ENCODE results near the gene SMAP2. TPM values are rescaled to one million over a fixed set of nuclear protein-coding genes. Genes with fewer than 3 reads are reported as not detected.

Gene SMAP2
- total RNA-seq, 3 donors from 2014 or later, result 27.2 to 64.2 (median 33.1) TPM

DNA sequence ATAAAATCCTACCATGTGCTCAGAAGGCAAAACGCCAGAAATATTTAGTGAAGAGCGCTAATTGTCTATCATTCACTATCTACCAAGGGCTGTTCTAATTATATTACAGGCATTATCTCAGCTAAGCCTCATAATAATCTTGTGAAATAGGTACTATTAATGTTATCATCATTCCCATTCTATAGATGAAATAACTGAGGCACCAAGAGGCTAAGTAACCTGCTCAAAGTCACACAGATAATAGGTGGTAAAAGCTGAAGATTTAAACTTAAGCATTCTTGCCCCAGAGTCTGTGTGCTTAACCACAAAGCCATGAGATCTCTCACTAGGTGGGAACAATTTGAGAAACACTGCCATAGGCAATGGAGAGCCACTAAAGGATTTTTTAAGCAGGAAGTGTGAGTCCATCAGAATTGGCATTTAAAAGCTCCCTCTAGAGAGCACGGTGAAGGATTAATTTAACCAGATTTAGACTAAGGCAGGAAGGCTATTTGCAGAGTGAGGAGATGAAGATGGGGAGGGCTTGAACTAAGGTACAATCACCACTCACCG, 1.7 kb upstream of the SMAP2 start:
- no peaks in the 10 kb centered on the region for H3K27me3 ChIP-seq
- no peaks in the 10 kb centered on the region for H3K4me1 ChIP-seq
- H3K9me3 ChIP-seq, result no peaks in the 10 kb centered on the region
- TF ChIP-seq, protein P1, sequence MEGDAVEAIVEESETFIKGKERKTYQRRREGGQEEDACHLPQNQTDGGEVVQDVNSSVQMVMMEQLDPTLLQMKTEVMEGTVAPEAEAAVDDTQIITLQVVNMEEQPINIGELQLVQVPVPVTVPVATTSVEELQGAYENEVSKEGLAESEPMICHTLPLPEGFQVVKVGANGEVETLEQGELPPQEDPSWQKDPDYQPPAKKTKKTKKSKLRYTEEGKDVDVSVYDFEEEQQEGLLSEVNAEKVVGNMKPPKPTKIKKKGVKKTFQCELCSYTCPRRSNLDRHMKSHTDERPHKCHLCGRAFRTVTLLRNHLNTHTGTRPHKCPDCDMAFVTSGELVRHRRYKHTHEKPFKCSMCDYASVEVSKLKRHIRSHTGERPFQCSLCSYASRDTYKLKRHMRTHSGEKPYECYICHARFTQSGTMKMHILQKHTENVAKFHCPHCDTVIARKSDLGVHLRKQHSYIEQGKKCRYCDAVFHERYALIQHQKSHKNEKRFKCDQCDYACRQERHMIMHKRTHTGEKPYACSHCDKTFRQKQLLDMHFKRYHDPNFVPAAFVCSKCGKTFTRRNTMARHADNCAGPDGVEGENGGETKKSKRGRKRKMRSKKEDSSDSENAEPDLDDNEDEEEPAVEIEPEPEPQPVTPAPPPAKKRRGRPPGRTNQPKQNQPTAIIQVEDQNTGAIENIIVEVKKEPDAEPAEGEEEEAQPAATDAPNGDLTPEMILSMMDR (IDR thresholded peaks at IDR 0.05), result no peak
- TF ChIP-seq POLR2AphosphoS5 (IDR thresholded peaks at IDR 0.05) (no peak), POLR2A (IDR thresholded peaks at IDR 0.05) (no peak)
- H3K27ac ChIP-seq, result no peak overlapping the region
- no peak for DNase-seq (ENCODE audit: low spot score in 2 of 2)
- no peak overlapping the region for H3K4me3 ChIP-seq
- H3K36me3 ChIP-seq, result no peaks in the 10 kb centered on the region
- intact Hi-C loops (cut with DNase I; ENCODE audit: low total_unique reads), result no loop called here

DNA sequence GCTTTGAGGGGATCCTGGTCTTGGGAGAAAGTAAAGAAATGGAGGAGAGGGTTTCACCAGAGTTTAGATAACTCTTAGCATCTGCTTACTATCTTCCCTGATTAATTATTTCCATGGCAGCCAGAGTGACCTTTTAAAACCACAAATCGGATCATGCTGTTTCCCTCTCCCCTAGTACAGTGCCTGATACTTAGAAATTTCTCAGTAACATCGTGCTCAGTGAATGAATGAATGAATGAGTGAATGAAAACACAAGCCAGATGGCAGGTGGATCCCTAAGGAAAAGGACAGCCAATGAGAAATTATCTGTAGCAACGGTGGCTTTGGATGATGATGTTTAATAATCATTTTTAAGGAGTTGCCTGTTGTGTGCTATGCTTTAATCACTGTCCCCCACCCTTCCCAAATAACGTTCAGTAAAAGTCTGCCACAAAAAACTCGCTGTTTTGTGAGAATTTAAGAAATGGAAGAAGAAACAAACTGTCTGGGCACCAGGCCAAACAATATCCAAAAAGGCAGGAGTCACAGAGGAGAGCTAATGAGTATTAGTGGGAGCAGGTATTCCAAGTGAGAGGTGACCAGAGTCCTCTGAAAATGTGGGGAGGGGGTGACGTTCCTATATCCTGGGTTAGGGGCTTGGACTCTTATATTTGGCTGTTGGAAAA, 737 bp upstream of the SMAP2 start:
- no peaks in the 10 kb centered on the region for H3K27me3 ChIP-seq
- peak overlapping the region; percentile 84 to 99 (median 99) for H3K4me3 ChIP-seq
- DNase-seq (ENCODE audit: low spot score in 2 of 2), result no peak
- TF ChIP-seq POLR2A (IDR thresholded peaks at IDR 0.05), result no peak
- TF ChIP-seq, protein P1 (IDR thresholded peaks at IDR 0.05), result no peak
- no peak for TF ChIP-seq POLR2AphosphoS5 (IDR thresholded peaks at IDR 0.05)
- H3K36me3 ChIP-seq, result no peaks in the 10 kb centered on the region
- intact Hi-C loops (cut with DNase I; ENCODE audit: low total_unique reads), result no loop called here
- H3K4me1 ChIP-seq, result no peaks in the 10 kb centered on the region
- no peaks in the 10 kb centered on the region for H3K9me3 ChIP-seq
- H3K27ac ChIP-seq, result peak overlapping the region in 1 of 2 donors; percentile 86

DNA sequence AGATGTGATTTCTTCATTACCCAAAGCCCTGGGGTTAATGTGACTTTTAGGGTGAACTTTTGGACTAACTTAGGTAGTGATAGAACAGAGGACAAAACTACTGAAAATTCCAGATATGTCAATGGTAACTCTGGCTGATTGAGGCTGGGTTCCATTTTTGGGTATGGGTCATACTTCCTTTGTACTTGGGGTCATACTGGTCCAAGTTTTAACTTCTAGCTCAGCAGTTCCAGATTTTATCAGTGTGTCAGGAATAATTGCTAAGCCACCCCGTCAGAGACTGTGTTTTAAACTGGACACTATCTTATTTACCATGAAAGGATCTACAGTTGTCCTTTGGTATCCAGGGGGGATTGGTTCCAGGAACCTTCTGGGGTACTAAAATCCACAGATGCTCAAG, 4.0 kb downstream of the SMAP2 start:
- H3K4me1 ChIP-seq, result peaks cover 0 to 5% of the 10 kb centered on the region in 2 donors

DNA sequence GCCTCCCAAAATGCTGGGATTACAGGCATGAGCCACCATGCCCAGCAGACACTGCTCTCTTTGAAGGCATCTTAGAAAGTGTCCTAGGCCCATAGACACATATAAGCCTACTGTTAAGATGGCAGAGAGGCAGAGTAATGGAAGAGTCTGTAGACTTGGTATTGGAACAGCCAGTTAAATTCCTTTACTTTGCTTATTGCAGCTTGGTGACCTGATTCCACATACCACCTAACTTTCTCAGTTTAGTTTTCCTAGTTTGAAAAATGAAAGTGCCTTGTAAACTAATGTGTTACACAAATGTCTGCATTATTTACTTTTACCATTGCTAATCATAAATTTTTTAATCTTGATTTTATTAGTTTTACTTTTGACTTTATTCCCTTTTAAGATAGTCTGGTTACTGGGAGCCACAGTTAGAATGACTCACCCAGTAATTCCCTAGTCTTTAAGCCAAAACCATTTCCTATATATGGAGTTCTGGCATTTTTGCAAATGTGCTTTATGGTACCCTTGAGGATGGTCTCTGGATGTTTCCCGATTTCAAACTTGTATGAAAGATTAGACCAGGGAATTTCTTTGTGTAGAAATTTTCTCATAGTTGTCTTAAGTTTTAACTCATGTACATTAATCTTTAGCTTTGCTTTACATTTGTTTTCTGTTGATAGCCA, 6.4 kb downstream of the SMAP2 start:
- no peaks in the 10 kb centered on the region for H3K9me3 ChIP-seq
- no peak for DNase-seq (ENCODE audit: low spot score in 2 of 2)
- intact Hi-C loops (cut with DNase I; ENCODE audit: low total_unique reads), result no loop called here
- H3K27me3 ChIP-seq, result no peaks in the 10 kb centered on the region
- H3K36me3 ChIP-seq, result no peaks in the 10 kb centered on the region
- peak overlapping the region in 1 of 2 donors; percentile 19 for H3K27ac ChIP-seq
- TF ChIP-seq POLR2AphosphoS5 (IDR thresholded peaks at IDR 0.05), result no peak
- TF ChIP-seq POLR2A (IDR thresholded peaks at IDR 0.05), result no peak
- TF ChIP-seq, protein P1 (IDR thresholded peaks at IDR 0.05), result no peak
- H3K4me1 ChIP-seq, result peaks cover 0 to 5% of the 10 kb centered on the region in 2 donors
- no peak overlapping the region for H3K4me3 ChIP-seq

More for the DNA sequence above, 4.0 kb downstream of the SMAP2 start:
- H3K27me3 ChIP-seq, result no peaks in the 10 kb centered on the region
- no peaks in the 10 kb centered on the region for H3K36me3 ChIP-seq
- TF ChIP-seq POLR2A (IDR thresholded peaks at IDR 0.05) (no peak), POLR2AphosphoS5 (IDR thresholded peaks at IDR 0.05) (no peak)
- TF ChIP-seq, protein P1 (IDR thresholded peaks at IDR 0.05), result no peak
- no peaks in the 10 kb centered on the region for H3K9me3 ChIP-seq
- no peak overlapping the region for H3K4me3 ChIP-seq
- no peak for DNase-seq (ENCODE audit: low spot score in 2 of 2)
- intact Hi-C loops (cut with DNase I; ENCODE audit: low total_unique reads), result no loop called here
- no peak overlapping the region for H3K27ac ChIP-seq

DNA sequence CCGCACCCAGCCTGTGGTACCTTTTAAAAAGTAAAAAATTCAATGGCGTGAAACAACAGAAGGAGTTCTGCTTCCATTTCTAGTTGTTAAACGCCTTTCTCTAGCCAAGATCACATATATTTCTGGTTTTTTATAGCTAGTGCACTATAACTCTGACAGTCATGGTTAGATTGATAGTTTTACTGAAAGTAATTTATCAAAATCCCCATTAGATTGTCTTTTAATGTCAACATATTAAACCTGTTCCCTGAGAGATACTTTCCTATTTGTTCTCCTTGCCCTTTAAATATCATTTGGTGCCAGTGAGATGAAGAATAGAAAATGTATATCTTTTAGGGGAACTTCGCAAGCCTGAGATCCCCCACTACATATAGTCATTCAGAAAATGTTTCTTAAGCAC, 7.3 kb downstream of the SMAP2 start:
- no peaks in the 10 kb centered on the region for H3K27me3 ChIP-seq

More for the DNA sequence above, 7.3 kb downstream of the SMAP2 start:
- Histone ChIP-seq H3K36me3 (no peaks in the 10 kb centered on the region), H3K4me1 (peaks cover 0 to 5% of the 10 kb centered on the region in 2 donors), H3K4me3 (no peak overlapping the region), H3K27ac (peak overlapping the region; percentile 17 to 64), H3K9me3 (no peaks in the 10 kb centered on the region)
- no peak for DNase-seq (ENCODE audit: low spot score in 2 of 2)
- intact Hi-C loops (cut with DNase I; ENCODE audit: low total_unique reads), result no loop called here
- TF ChIP-seq, protein P1 (IDR thresholded peaks at IDR 0.05), result no peak
- no peak for TF ChIP-seq POLR2A (IDR thresholded peaks at IDR 0.05)
- no peak for TF ChIP-seq POLR2AphosphoS5 (IDR thresholded peaks at IDR 0.05)
